LNCaP clone FGC (cell line): ENCODE results near the gene OGFOD3.

Experiments used
- DNase-seq: peaks from one replicate; pipeline ENCODE4 v3.0.0-alpha.2; 2011; ENCODE audit warnings: low read depth
- H3K4me3 ChIP-seq: 2 replicates; pipeline ENCODE4 v1.5.1; 2011; ENCODE audit warnings: mild to moderate bottlenecking, low read depth, low read length, control low read depth
- CTCF ChIP-seq: IDR thresholded peaks from 2 replicates; pipeline ENCODE4 v1.5.1; 2012; ENCODE audit warnings: mild to moderate bottlenecking; ENCODE audit not compliant: control insufficient read depth, insufficient read depth; ENCODE audit errors: extremely low read depth

Gene OGFOD3

DNA sequence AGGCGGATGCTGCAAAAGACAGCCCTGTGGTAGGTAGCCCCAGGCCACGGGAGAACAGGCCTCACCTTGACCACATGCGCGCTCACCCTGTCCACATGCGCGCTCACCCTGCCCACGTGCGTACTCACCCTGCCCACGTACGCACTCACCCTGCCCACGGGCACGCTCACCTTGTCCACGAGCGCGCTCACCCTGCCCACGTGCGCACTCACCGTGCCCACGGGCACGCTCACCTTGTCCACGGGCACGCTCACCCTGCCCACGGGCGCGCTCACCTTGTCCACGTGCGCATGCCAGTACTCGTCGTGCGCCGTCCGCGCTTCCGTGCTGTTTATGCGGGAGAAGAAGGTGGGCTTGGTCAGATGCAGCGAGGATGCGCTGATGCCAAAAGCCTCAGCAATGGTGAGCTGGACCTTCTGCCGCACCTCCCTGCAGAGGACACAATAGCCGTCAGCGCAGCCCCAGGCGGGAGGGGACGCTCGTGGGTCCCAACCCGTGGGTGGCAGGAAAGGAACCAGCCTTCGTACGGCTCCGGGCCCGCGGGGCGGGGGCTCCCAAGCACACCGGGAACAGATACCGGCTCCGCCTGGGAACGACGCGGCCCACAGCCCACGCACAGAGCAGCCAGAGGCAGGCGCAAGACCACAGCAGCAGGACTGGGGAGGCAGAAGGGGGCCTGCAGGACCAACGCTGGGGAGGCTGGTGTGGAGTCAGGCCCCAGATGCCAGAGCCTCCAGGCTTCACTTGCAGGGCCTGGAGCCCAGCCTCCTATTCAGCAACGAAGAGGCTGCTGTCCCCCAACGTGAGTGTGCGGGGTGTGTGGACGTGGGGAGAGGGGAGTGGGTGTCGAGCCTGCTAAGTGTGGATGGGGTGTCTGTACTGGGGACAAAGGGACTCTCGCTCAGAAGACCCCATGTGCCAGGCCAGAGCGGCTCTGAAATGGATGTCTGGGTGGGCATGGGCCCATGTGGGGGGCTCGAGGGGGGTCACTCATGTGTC lies 14.4 kb downstream of the OGFOD3 start:
- no peak for DNase-seq
- H3K4me3 ChIP-seq, result no peak overlapping the region
- TF ChIP-seq CTCF, result no peak

DNA sequence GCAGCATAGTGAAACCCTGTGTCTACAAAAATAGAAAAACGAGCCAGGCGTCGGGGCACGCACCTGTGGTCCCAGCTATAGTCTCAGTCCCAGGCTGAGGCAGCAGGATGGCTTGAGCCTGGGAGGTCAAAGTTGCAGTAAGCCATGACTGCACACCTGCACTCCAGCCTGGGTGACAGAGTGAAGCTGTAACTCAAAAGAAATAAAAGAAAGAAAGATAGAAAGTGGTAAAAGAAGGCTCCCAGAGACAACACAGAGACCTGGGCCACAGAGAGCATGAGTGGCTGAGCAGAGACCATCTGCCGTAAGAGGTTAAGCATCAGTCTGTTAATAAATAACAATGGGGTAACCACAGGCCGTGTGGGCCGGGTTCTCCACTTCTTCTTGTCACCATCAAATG lies 15.5 kb downstream of the OGFOD3 start:
- no peak overlapping the region for H3K4me3 ChIP-seq
- no peak for TF ChIP-seq CTCF
- DNase-seq, result no peak

GRCh38 chr17:82400830-82401229 lies 17.6 kb downstream of the OGFOD3 start:
- no peak overlapping the region for H3K4me3 ChIP-seq
- no peak for TF ChIP-seq CTCF
- DNase-seq, result no peak

DNA sequence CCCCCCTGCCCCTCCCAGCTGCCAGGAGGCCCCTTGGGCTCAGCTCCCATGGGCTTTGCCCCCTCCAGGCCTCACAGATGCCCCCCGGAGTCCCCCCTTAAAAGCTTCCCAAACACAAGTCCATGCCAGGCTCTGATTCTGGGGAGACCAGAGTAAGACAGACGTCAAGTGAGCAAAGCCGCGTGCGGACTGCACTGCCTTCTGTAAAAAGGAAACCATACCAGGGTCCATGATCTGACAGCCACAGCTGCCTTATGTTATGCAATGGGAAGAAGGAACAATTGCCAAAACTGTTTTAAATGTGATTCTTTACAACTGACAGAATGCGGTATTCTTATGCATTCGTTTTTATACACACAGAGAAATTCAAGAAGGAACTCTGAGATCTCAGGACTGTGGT lies 18.2 kb downstream of the OGFOD3 start:
- DNase-seq, result no peak
- no peak overlapping the region for H3K4me3 ChIP-seq
- no peak for TF ChIP-seq CTCF

GRCh38 chr17:82399601-82400101 lies 18.7 kb downstream of the OGFOD3 start:
- H3K4me3 ChIP-seq, result no peak overlapping the region
- no peak for DNase-seq

DNA sequence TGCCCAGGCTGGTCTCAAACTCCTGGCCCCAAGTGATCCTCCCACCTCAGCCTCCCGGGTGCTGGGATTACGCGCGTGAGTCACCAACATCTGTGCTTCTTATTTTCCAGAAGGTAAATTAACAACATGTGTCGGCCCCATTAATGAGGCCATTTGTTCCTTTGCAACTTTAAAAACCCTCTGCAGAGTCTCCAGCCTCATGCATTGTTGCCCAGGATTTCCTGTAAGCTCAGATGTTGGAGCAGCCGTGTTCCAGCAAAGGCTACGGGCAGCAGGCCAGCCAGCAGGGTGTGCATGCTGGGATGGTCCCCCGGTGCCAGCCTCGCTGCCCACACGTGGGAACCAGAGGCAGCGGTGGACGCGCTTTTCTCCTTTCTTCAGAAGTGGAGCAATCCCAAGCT lies 19.3 kb downstream of the OGFOD3 start:
- no peak for DNase-seq
- no peak overlapping the region for H3K4me3 ChIP-seq
- no peak for TF ChIP-seq CTCF

More at GRCh38 chr17:82399601-82400101, 18.7 kb downstream of the OGFOD3 start:
- no peak for TF ChIP-seq CTCF
